Tibial nerve (tissue), 4 donors: Measurements from ENCODE around the gene PNPLA5. TPM values are rescaled to one million over a fixed set of nuclear protein-coding genes. Genes with fewer than 3 reads are reported as not detected.

ENCODE experiments used
- DNase-seq, 2 donors: peaks; one replicate each; pipeline ENCODE4 v3.0.0-alpha.2; 2019; ENCODE audit warnings: low spot score in 2 of 2
- H3K27ac ChIP-seq, 4 donors: fragments of 200-600 bp; sonication (generic) in 3 of 4; one replicate each; pipeline ENCODE4 v1.5.1; 2017 to 2019; ENCODE audit warnings: mild to moderate bottlenecking in 1 of 4
- H3K27me3 ChIP-seq, 2 donors: fragments of 200-600 bp; sonication (generic) in 1 of 2; one replicate each; pipeline versions ENCODE4 v1.5.1 to v1.6.0; 2017 to 2019
- H3K36me3 ChIP-seq, 3 donors: fragments of 200-600 bp; sonication (generic); one replicate each; pipeline ENCODE4 v1.5.1; 2018 to 2019
- H3K4me1 ChIP-seq, 4 donors: fragments of 200-600 bp; sonication (generic) in 3 of 4; one replicate each; pipeline ENCODE4 v1.5.1; 2017 to 2019
- H3K4me3 ChIP-seq, 4 donors: fragments of 200-600 bp; sonication (generic) in 3 of 4; one replicate each; pipeline ENCODE4 v1.5.1; 2017 to 2019; ENCODE audit warnings: mild to moderate bottlenecking in 1 of 4, moderate library complexity in 1 of 4
- H3K9me3 ChIP-seq, 4 donors: fragments of 200-600 bp; sonication (generic) in 3 of 4; one replicate each; pipeline ENCODE4 v1.5.1; 2017 to 2019
- EP300 ChIP-seq, 2 donors: sonication (generic); formaldehyde crosslinking; IDR thresholded peaks; one replicate each; pipeline ENCODE4 v1.6.1; 2017; ENCODE audit warnings: antibody characterized with exemption in 2 of 2, mild to moderate bottlenecking in 1 of 2
- POLR2A ChIP-seq, 2 donors: fragments of 450-650 bp; IDR thresholded peaks; one replicate each; pipeline ENCODE4 v1.6.1; 2017; ENCODE audit warnings: antibody characterized with exemption in 2 of 2, mild to moderate bottlenecking in 2 of 2, moderate library complexity in 2 of 2
- WGBS, 2 donors: methylation state at CpG; one replicate each; pipeline ENCODE4 v1.1.5; 2018; 5-methylcytosine and 5-hydroxymethylcytosine counted together
- total RNA-seq, 4 donors: library from RNA; depleted of rRNA; stranded (reverse); fragments of >200 nt; gene quantifications; one replicate each; pipeline ENCODE4 v1.1.0, GENCODE V29; 2016
- TF ChIP-seq, protein P1 (sequence below), 5 experiments: fragments of 200-600 bp in 3 of 5; fragments of 450-650 bp in 2 of 5; sonication (generic) in 3 of 5; IDR thresholded peaks; one replicate each; pipeline ENCODE4 v1.5.1; 2016 to 2019; ENCODE audit warnings: antibody characterized with exemption in 5 of 5, mild to moderate bottlenecking in 3 of 5, moderate library complexity in 2 of 5

The PNPLA5 gene
- total RNA-seq, 4 donors from 2014 or later, result not detected

DNA sequence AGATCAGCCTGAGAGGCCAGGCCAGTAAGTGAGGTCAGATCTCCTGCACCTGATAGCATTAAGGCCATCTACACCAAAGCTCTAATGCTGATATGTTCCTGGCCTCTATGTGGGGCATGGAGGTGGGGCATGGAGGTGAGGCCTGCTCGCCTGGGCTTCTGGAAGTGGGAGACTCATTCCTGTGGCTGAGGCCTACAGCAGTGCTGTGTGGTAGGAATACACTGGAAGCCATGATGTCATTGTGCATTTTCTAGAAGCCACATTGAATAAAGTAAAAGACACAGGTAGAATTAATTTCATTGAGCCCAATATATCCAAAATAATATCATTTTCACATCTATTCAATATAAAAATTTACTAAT, 34.5 kb upstream of the PNPLA5 start:
- H3K9me3 ChIP-seq, result peaks cover 0 to 6% (median 0%) of the 10 kb centered on the region in 4 donors
- no peak overlapping the region for H3K4me3 ChIP-seq
- peaks cover 0 to 23% of the 10 kb centered on the region in 2 donors for H3K27me3 ChIP-seq
- 60 to 67% methylated on average over 1 of the region's 1 CpG for WGBS, 2 donors
- TF ChIP-seq EP300 (IDR thresholded peaks at IDR 0.05) (no peak), POLR2A (IDR thresholded peaks at IDR 0.05) (no peak)
- TF ChIP-seq, protein P1, sequence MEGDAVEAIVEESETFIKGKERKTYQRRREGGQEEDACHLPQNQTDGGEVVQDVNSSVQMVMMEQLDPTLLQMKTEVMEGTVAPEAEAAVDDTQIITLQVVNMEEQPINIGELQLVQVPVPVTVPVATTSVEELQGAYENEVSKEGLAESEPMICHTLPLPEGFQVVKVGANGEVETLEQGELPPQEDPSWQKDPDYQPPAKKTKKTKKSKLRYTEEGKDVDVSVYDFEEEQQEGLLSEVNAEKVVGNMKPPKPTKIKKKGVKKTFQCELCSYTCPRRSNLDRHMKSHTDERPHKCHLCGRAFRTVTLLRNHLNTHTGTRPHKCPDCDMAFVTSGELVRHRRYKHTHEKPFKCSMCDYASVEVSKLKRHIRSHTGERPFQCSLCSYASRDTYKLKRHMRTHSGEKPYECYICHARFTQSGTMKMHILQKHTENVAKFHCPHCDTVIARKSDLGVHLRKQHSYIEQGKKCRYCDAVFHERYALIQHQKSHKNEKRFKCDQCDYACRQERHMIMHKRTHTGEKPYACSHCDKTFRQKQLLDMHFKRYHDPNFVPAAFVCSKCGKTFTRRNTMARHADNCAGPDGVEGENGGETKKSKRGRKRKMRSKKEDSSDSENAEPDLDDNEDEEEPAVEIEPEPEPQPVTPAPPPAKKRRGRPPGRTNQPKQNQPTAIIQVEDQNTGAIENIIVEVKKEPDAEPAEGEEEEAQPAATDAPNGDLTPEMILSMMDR (IDR thresholded peaks at IDR 0.05), result no peak
- peaks cover 0 to 16% (median 5%) of the 10 kb centered on the region in 4 donors for H3K4me1 ChIP-seq
- DNase-seq, result no peak
- no peaks in the 10 kb centered on the region for H3K36me3 ChIP-seq
- H3K27ac ChIP-seq, result no peak overlapping the region

DNA sequence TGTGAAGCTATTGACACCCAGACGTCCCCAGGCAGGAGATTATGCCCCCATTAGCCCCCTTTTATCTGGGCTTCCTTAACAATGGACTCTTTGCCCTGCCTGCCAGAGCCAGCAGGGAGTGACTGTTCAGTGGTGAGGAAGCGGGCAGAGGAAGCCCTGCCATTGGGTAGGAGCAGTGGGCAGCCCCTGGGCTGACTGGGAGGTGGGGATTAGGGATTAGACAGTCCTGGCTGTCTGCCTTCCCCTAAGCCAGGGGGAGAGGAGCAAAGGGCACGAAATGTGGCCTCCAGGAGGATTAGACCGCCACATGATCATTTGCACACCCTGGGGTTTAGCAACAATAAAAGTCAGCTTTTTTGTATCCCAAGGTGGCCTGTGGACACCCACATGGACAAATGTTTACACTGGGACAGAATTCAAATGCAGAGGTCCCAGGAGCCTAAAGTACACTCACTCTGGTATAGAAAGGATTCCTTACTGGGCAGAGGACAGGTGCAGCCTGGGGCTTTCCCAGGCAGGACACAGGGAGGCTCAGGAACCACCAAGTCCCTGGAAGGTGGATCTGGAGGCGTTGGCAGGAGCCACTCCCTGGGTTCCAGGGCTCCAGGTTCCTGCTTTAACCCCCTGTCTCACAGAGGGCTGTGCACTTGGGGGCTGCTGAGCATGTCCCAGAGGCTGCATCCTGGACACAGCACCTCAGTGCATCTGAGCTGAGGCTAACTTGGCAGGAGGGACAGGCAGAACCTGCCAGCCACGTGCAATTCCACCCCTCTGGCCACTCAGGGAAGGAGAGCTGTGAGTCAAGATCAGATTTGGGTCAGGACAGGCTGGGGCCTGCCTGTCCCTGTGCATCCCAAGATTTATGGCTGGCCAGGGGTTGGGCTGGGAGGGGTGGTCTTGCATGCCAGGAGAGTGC, 33.9 kb upstream of the PNPLA5 start:
- DNase-seq, result no peak
- TF ChIP-seq POLR2A (IDR thresholded peaks at IDR 0.05), result no peak
- TF ChIP-seq, protein P1 (IDR thresholded peaks at IDR 0.05), result no peak
- no peak for TF ChIP-seq EP300 (IDR thresholded peaks at IDR 0.05)
- Histone ChIP-seq H3K36me3 (no peaks in the 10 kb centered on the region), H3K27me3 (peaks cover 0 to 25% of the 10 kb centered on the region in 2 donors), H3K9me3 (peaks cover 0 to 6% (median 0%) of the 10 kb centered on the region in 4 donors), H3K4me3 (no peak overlapping the region), H3K27ac (no peak overlapping the region), H3K4me1 (peaks cover 0 to 16% (median 5%) of the 10 kb centered on the region in 4 donors)
- WGBS, 2 donors, result 59 to 65% methylated on average over 5 of the region's 6 CpGs

DNA sequence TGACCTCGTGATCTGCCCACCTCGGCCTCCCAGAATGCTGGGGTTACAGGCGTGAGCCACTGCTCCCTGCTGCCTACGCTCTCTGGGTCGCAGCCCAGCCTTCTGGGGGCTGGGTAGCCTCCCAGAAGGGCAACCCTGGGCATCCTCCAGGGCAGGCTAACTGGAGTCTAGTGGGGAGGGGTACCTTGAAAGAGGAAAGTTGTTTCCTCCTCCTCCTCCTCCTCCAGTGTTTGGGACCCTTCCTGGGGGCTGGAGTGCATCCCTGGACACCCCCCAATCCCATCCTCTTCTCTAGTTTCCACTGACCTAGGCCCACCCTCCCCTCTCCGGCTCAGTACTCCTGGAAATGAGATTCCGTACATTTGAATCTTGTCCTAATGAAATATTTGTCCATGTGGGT, 33.1 kb upstream of the PNPLA5 start:
- H3K9me3 ChIP-seq, result peaks cover 0 to 6% (median 0%) of the 10 kb centered on the region in 4 donors
- peaks cover 0 to 16% (median 5%) of the 10 kb centered on the region in 4 donors for H3K4me1 ChIP-seq
- H3K4me3 ChIP-seq, result no peak overlapping the region
- no peaks in the 10 kb centered on the region for H3K36me3 ChIP-seq
- no peak for DNase-seq
- TF ChIP-seq POLR2A (IDR thresholded peaks at IDR 0.05) (no peak), EP300 (IDR thresholded peaks at IDR 0.05) (no peak)
- TF ChIP-seq, protein P1 (IDR thresholded peaks at IDR 0.05), result no peak
- WGBS, 2 donors, result 52 to 55% methylated on average over 7 of the region's 7 CpGs
- peaks cover 0 to 27% of the 10 kb centered on the region in 2 donors for H3K27me3 ChIP-seq
- H3K27ac ChIP-seq, result no peak overlapping the region

DNA sequence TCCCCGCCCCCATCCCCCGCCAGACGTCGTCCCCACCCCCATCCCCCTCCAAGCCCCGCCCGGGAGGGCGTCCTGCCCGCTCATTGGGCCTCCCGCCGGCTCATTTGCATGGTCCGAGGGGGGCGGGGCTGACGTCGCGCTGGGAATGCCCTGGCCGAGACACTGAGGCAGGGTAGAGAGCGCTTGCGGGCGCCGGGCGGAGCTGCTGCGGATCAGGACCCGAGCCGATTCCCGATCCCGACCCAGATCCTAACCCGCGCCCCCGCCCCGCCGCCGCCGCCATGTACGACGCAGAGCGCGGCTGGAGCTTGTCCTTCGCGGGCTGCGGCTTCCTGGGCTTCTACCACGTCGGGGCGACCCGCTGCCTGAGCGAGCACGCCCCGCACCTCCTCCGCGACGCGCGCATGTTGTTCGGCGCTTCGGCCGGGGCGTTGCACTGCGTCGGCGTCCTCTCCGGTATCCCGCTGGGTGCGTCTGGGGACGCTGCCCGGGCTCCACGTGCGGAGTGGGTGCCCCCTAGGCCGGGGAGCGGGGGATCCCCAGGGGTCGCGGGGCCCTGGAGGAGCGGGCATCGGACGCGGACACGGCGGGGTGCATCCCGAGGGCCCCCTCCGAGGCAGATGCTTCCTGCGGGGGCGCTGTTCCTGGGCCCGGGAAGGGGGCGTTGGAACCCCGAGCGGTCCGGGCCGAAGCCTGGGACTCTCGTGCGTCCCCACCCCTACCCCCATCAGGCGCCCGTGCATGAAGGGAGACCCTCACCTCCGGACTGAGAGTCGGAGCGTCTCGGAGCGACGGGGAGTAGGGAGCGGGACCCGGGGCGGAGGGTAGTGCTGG, 32.0 kb upstream of the PNPLA5 start, which contains the start of gene PNPLA3:
TSS of gene PNPLA3 (plus strand) at position 175 of the 834 bp plus-strand sequence. CDS start at position 282, 107 bp downstream.
- peaks cover 0 to 16% (median 5%) of the 10 kb centered on the region in 4 donors for H3K4me1 ChIP-seq
- DNase-seq, result peak; percentile 74 to 84
- H3K4me3 ChIP-seq, result peak within 1 kb of the TSS; percentile 40 to 71 (median 55)
- TF ChIP-seq POLR2A (IDR thresholded peaks at IDR 0.05) (peak in 1 of 2 donors; percentile 49), EP300 (IDR thresholded peaks at IDR 0.05) (peak in 1 of 2 donors; percentile 9)
- TF ChIP-seq, protein P1 (IDR thresholded peaks at IDR 0.05), result no peak
- peaks cover 0 to 31% of the 10 kb centered on the region in 2 donors for H3K27me3 ChIP-seq
- peak within 1 kb of the TSS in 1 of 4 donors; percentile 71 for H3K27ac ChIP-seq
- 2 to 4% methylated on average over 19 to 56 of the region's 100 CpGs for WGBS, 2 donors
- H3K36me3 ChIP-seq, result no peaks in the 10 kb centered on the region
- peaks cover 0 to 6% (median 0%) of the 10 kb centered on the region in 4 donors for H3K9me3 ChIP-seq
